GM10266 (cell line): ENCODE measurements around the gene HIPK1.
"Not testable (repeated sequence)": the region's sequence is repeated elsewhere in the genome, so short reads cannot be mapped to it uniquely, and the experiment has no call there.

Source experiments
- DNase-seq: peaks from one replicate; pipeline ENCODE4 v3.0.0; 2012; ENCODE audit errors: extremely low spot score
- CTCF ChIP-seq: IDR thresholded peaks from 2 replicates; pipeline ENCODE4 v1.5.1; 2012; ENCODE audit warnings: mild to moderate bottlenecking, low read depth; ENCODE audit not compliant: control insufficient read depth, insufficient read depth; ENCODE audit errors: missing control alignments

HIPK1 gene

GRCh38 chr1:114000406-114000805 is 71.3 kb downstream of the HIPK1 start:
- TF ChIP-seq CTCF, result no peak
- no peak for DNase-seq

GRCh38 chr1:114002492-114003239 is 73.5 kb downstream of the HIPK1 start:
- DNase-seq, result no peak
- TF ChIP-seq CTCF, result no peak

- no peak for DNase-seq
- no peak for TF ChIP-seq CTCF
Observed at GRCh38 chr1:114003431-114003830, 74.3 kb downstream of the HIPK1 start.

- not testable (repeated sequence) for DNase-seq
Observed at GRCh38 chr1:114006825-114007224, 77.7 kb downstream of the HIPK1 start.

GRCh38 chr1:114008480-114008941 is 79.4 kb downstream of the HIPK1 start:
- DNase-seq, result no peak

GRCh38 chr1:114008993-114009392 is 79.9 kb downstream of the HIPK1 start:
- TF ChIP-seq CTCF, result no peak
- no peak for DNase-seq

More at GRCh38 chr1:114008480-114008941, 79.4 kb downstream of the HIPK1 start:
- TF ChIP-seq CTCF, result no peak

- no peak for TF ChIP-seq CTCF
- no peak for DNase-seq
Observed at GRCh38 chr1:114009393-114009792, 80.3 kb downstream of the HIPK1 start.

GRCh38 chr1:114010433-114011184 is 81.5 kb downstream of the HIPK1 start:
- DNase-seq, result no peak
- TF ChIP-seq CTCF, result no peak
